Heart left ventricle (tissue), 16 donors: ENCODE data around the gene IFITM1. TPM values are rescaled to one million over a fixed set of nuclear protein-coding genes. Genes with fewer than 3 reads are reported as not detected.
A peak's percentile ranks its signal among the peaks of the same experiment; 100 is the strongest.
"Not testable (repeated sequence)": the region's sequence is repeated elsewhere in the genome, so short reads cannot be mapped to it uniquely, and the experiment has no call there.

Experiments
- ATAC-seq, 4 donors: fragments of 200-7000 bp; cut with Tn5 transposase; one replicate each; pipeline ENCODE4 v1.9.1; 2020 to 2022; ENCODE audit warnings: moderate library complexity in 4 of 4, mild to moderate bottlenecking in 3 of 4, moderate number of reproducible peaks in 1 of 4
- DNase-seq, 5 donors: peaks; one replicate each; pipeline ENCODE4 v3.0.0-alpha.2; 2020
- H3K27ac ChIP-seq, 12 donors: fragments of 200-600 bp; sonication (generic) in 4 of 12; one replicate each; pipeline versions ENCODE4 v1.5.0 to v1.8.0; 2016 to 2022; ENCODE audit warnings: mild to moderate bottlenecking in 2 of 12
- H3K27me3 ChIP-seq, 9 donors: fragments of 200-600 bp; sonication (generic) in 2 of 9; one replicate each; pipeline versions ENCODE4 v1.5.1 to v1.8.0; 2016 to 2022; ENCODE audit warnings: mild to moderate bottlenecking in 3 of 9
- H3K36me3 ChIP-seq, 9 donors: fragments of 200-600 bp; sonication (generic) in 2 of 9; one replicate each; pipeline versions ENCODE4 v1.5.0 to v1.8.0; 2018 to 2022; ENCODE audit warnings: mild to moderate bottlenecking in 2 of 9
- H3K4me1 ChIP-seq, 12 donors: fragments of 200-600 bp; sonication (generic) in 4 of 12; one replicate each; pipeline versions ENCODE4 v1.5.0 to v1.8.0; 2016 to 2022; ENCODE audit warnings: mild to moderate bottlenecking in 3 of 12
- H3K4me3 ChIP-seq, 12 donors: fragments of 200-600 bp; sonication (generic) in 4 of 12; one replicate each; pipeline versions ENCODE4 v1.5.0 to v1.8.0; 2017 to 2022; ENCODE audit warnings: mild to moderate bottlenecking in 9 of 12, moderate library complexity in 4 of 12
- H3K9me3 ChIP-seq, 12 donors: fragments of 200-600 bp; sonication (generic) in 4 of 12; one replicate each; pipeline versions ENCODE4 v1.5.0 to v1.8.0; 2016 to 2022; ENCODE audit warnings: mild to moderate bottlenecking in 1 of 12
- POLR2A ChIP-seq, 2 donors: fragments of 450-650 bp; IDR thresholded peaks; one replicate each; pipeline ENCODE4 v1.6.1; 2017; ENCODE audit warnings: antibody characterized with exemption in 2 of 2, mild to moderate bottlenecking in 2 of 2, moderate library complexity in 2 of 2
- WGBS, 4 donors: extraction: QIAGEN DNeasy Blood & Tissue Kit in 2 of 4; methylation state at CpG; one replicate each; pipeline versions ENCODE4 v1.1.5 to v1.1.7; 2013 to 2018; 5-methylcytosine and 5-hydroxymethylcytosine counted together
- intact Hi-C, 10 donors: fragments of 100-400 bp; cut with DNase I; formaldehyde crosslinking; loops; one replicate each; pipeline versions ENCODE4 v1.11.1 to v1.14.2; 2022
- polyA plus RNA-seq, 2 donors: library from polyadenylated mRNA; stranded (reverse); fragments of 200-250 nt; gene quantifications; one replicate each; pipeline ENCODE4 v1.2.3, GENCODE V29; 2013
- total RNA-seq, 9 donors: library from RNA; depleted of rRNA in 2 of 9; stranded (reverse); fragments of >200 nt in 2 of 9; fragmentation: NEBNext Ultra II Directional in 3 of 9; extraction: Animal tissue kit (Norgen Biotek cat#: 25700) in 3 of 9; gene quantifications; one replicate each; pipeline versions ENCODE4 v1.1.0 to v1.2.4, GENCODE V29; 2016 to 2023
- TF ChIP-seq, protein P1 (sequence below), 12 donors: fragments of 200-600 bp; sonication (generic) in 4 of 12; IDR thresholded peaks; one replicate each; pipeline versions ENCODE4 v1.5.0 to v1.8.0; 2018 to 2022; ENCODE audit warnings: antibody characterized with exemption in 12 of 12, mild to moderate bottlenecking in 5 of 12
- donor health status: ischemic (EF 13 %, LVEDD 7.1; RV severe dilation, severe dysfunction).
- donor health status: healthy with polysubstance abuse.
- donor health status: DM: no; HTN: yes; CAD: no.
- donor health status: DM: no; HTN: no; CAD: no.
- donor health status: ischemic (EF 25% LVEDD 6.9; RV normal size, moderate dysfunction).
- donor health status: ischemic (EF 25% LVEDD 5.7; RV mildly dilated, moderate dysfunction).
- donor health status: healthy.
- donor health status: DM: yes; HTN: yes; CAD: no.
- donor health status: ischemic (EF 35%, LVEDD 5.7; RV mildly dilated, moderate dysfunction).
- donor health status: nonischemic (EF 11% LVEDD 7.7; RV severe dilation, severe dysfunction).
- donor health status: DM: yes; HTN: yes; CAD: no.
- donor health status: PGD.
- donor health status: ischemic (EF 29% LVEDD 5.4; RV normal size, mild dysfunction).
- donor health status: nonischemic (EF 23%, LVEDD 6.1; RV moderate dilation, normal function).

The IFITM1 gene
- total and polyA plus RNA-seq, 11 donors, result 61.3 to 278 (median 132) TPM

DNA sequence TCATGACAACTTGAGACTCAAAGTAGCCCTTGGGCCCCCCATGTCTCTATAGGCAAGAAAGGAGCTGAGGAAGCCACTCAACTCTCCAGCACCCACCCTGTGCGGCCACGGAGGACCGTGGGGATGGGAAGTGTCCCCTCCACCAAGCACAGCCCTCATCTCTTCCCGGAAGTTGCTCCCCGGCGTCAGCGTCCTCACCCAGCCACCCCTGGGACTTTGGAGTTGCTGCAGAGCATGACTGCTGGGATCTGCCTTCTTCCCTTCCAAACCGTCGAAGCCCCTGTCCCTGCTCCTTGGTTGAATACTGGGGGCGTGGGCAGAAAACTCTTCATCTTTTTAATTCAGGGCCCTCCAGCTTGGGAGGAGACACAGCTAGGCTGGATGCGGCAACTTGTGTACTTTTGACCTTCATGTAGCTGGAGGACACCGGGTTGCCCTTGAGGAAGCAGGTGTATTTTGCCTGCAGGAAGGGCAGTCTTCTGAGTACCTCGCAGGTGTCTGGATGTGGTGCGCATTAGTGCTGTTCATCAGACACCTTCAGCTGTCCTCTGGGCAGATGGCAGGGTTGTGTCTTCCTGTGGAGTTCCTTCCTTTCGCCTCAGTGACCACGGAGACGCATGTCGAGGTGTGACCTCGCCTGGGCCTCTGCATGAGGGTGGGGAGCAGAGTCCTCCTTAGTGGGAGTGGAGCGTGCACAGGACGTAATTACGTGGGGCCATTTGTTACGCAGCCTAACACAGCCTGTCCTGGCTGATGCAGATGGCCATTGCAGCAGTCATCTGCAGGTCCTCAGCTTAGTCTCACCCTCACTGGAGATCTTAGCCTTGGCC lies 19.0 kb downstream of the IFITM1 start:
- intact Hi-C loops, result no loop called here
- ATAC-seq, result no peak
- TF ChIP-seq, protein P1, sequence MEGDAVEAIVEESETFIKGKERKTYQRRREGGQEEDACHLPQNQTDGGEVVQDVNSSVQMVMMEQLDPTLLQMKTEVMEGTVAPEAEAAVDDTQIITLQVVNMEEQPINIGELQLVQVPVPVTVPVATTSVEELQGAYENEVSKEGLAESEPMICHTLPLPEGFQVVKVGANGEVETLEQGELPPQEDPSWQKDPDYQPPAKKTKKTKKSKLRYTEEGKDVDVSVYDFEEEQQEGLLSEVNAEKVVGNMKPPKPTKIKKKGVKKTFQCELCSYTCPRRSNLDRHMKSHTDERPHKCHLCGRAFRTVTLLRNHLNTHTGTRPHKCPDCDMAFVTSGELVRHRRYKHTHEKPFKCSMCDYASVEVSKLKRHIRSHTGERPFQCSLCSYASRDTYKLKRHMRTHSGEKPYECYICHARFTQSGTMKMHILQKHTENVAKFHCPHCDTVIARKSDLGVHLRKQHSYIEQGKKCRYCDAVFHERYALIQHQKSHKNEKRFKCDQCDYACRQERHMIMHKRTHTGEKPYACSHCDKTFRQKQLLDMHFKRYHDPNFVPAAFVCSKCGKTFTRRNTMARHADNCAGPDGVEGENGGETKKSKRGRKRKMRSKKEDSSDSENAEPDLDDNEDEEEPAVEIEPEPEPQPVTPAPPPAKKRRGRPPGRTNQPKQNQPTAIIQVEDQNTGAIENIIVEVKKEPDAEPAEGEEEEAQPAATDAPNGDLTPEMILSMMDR (IDR thresholded peaks at IDR 0.05), result no peak
- no peak for TF ChIP-seq POLR2A (IDR thresholded peaks at IDR 0.05)

DNA sequence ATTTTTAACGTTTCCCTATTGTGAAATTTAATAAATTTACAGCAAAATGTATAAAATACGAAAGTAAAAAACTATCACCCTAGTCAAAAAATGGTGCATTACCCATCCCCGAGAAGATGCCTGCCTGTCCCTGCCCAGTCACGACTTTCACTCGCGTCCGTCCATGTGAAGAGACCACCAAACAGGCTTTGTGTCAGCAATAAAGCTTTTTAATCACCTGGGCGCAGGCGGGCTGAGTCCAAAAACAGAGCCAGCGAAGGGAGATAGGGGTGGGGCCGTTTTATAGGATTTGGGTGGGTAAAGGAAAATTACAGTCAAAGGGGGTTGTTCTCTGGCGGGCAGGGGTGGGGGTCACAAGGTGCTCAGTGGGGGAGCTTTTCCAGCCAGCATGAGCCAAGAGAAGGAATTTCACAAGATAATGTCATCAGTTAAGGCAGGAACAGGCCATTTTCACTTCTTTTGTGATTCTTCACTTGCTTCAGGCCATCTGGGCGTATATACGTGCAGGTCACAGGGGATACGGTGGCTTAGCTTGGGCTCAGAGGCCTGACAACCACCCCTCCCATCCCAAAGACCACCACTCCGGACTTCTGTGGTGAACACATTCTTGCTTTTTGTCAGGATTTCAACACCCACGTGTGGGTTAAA lies 19.9 kb downstream of the IFITM1 start:
- H3K4me3 ChIP-seq, H3K36me3 ChIP-seq, intact Hi-C loops, DNase-seq, ATAC-seq, H3K27me3 ChIP-seq, H3K9me3 ChIP-seq: not testable (repeated sequence)
- 87 to 91% (median 89%) methylated on average over 17 of the region's 17 CpGs for WGBS, 4 donors
- Histone ChIP-seq H3K27ac (peak overlapping the region in 6 of 12 donors; percentile 18 to 82 (median 66)), H3K4me1 (peaks cover 0 to 56% (median 19%) of the 10 kb centered on the region in 12 donors)

More for the DNA sequence above, 19.0 kb downstream of the IFITM1 start:
- no peak for DNase-seq
- H3K4me3 ChIP-seq, result no peak overlapping the region
- WGBS, 4 donors, result 86 to 88% (median 88%) methylated on average over 23 of the region's 23 CpGs
- H3K9me3 ChIP-seq, result no peaks in the 10 kb centered on the region
- H3K27me3 ChIP-seq, result no peaks in the 10 kb centered on the region
- H3K4me1 ChIP-seq, result peaks cover 2 to 61% (median 21%) of the 10 kb centered on the region in 12 donors
- no peaks in the 10 kb centered on the region for H3K36me3 ChIP-seq
- no peak overlapping the region for H3K27ac ChIP-seq

DNA sequence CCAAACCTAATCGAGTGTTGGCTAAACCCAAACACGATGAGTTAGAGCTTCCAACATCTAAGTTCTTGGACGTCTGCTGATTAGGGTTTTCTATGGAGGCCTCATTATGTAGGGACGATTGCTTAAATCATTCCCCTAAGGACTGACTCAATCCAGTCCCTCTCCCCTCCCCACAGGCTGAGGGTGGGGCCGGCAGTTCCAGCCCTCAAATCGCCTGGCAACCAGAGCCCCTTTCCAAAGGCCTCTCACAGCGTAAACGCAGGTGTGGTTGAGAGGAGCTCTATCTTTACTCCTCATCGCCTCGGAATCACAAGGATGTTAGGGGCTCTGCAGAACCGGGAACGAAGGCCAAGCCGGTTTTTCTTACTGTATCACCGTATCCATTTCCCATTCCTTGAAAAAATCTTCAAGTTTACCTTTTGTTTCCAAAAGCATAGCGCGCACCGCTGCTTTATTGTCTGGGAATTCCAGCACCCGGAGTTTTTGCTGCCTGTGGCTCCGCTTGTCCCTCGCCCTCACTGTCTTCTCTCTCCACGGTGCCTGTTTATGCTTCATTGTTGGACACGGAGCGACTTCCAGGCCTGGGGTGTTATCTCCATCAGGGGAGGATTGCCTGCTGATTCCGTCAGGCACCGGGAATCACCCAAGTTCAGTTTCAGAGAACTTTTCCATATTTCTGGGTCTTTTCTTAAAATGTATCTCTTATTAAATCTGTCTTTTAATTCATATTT lies 20.6 kb downstream of the IFITM1 start:
- H3K36me3 ChIP-seq, result no peaks in the 10 kb centered on the region
- WGBS, 4 donors, result 38 to 64% (median 55%) methylated on average over 25 of the region's 25 CpGs
- peak in 2 of 4 donors; percentile 75 to 76 for ATAC-seq
- intact Hi-C loops, result no loop called here
- H3K4me1 ChIP-seq, result peaks cover 0 to 49% (median 19%) of the 10 kb centered on the region in 12 donors
- TF ChIP-seq POLR2A (IDR thresholded peaks at IDR 0.05), result no peak
- TF ChIP-seq, protein P1 (IDR thresholded peaks at IDR 0.05), result no peak
- no peaks in the 10 kb centered on the region for H3K27me3 ChIP-seq
- peak overlapping the region in 11 of 12 donors; percentile 45 to 86 (median 75) for H3K27ac ChIP-seq
- DNase-seq, result peak in 1 of 5 donors; percentile 51
- H3K9me3 ChIP-seq, result no peaks in the 10 kb centered on the region
- no peak overlapping the region for H3K4me3 ChIP-seq

DNA sequence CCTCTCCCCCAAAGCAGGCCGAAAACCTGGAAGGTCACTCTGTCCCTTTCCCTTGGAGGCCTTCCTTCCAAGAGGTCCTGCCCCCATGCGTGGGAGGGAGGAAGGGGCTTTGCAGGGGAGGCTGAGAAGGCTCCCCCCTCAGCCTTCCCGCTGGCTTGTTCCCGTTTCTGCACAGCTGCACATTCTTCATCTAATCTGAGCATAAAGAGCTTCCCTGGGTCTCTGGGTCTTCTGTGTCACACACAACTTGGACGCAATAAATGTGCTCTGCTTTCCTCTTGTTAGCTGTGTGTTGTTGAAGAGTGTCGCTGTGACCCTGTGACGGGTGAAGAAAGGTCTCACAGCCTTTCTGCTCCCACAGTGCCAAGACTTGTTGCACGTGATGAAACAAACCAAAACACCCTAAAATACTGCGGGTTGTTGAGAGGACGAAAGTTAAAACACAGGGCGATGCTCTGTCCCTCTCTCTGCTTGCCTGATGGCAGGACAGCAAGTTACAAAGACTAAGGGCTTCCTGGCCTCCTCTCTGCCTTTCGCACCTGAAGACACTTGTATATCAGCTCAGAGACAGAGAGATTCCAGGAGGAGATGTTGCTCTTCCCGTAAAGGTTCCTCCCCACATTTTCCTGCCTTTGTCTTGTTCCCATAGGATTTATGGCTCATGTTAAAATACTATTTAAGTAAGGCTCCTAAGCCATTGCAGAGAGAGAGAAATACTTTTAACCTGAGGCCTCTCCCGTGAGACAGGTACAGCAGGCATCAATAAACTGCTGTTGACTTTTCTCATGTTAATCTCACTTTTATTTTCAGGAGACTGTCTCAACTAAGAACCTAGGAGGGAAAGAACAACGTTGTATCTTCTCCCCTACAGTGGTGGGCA lies 22.2 kb downstream of the IFITM1 start:
- H3K27ac ChIP-seq, result peak overlapping the region; percentile 71 to 88 (median 82)

More for the DNA sequence above, 22.2 kb downstream of the IFITM1 start:
- intact Hi-C loops, result no loop called here
- DNase-seq (peak in 4 of 5 donors; percentile 63 to 76 (median 68)), ATAC-seq (peak; percentile 55 to 84 (median 75))
- no peak for TF ChIP-seq POLR2A (IDR thresholded peaks at IDR 0.05)
- TF ChIP-seq, protein P1 (IDR thresholded peaks at IDR 0.05), result no peak
- Histone ChIP-seq H3K27me3 (no peaks in the 10 kb centered on the region), H3K9me3 (no peaks in the 10 kb centered on the region), H3K4me3 (no peak overlapping the region), H3K36me3 (no peaks in the 10 kb centered on the region), H3K4me1 (peaks cover 0 to 40% (median 19%) of the 10 kb centered on the region in 12 donors)
- 30 to 47% (median 40%) methylated on average over 15 of the region's 15 CpGs for WGBS, 4 donors
